GM10266 (cell line): Measurements from ENCODE around the gene ZNF831.
A peak's percentile ranks its signal among the peaks of the same experiment; 100 is the strongest.

Experiments
- DNase-seq: peaks from one replicate; pipeline ENCODE4 v3.0.0; 2012; ENCODE audit errors: extremely low spot score
- CTCF ChIP-seq: IDR thresholded peaks from 2 replicates; pipeline ENCODE4 v1.5.1; 2012; ENCODE audit warnings: mild to moderate bottlenecking, low read depth; ENCODE audit not compliant: control insufficient read depth, insufficient read depth; ENCODE audit errors: missing control alignments

ZNF831 gene

GRCh38 chr20:59141818-59142581 lies 21.6 kb upstream of the ZNF831 start:
- no peak for TF ChIP-seq CTCF
- DNase-seq = no peak

GRCh38 chr20:59143326-59143725 lies 20.3 kb upstream of the ZNF831 start:
- no peak for TF ChIP-seq CTCF
- DNase-seq = no peak

- no peak for TF ChIP-seq CTCF
- no peak for DNase-seq
Observed at GRCh38 chr20:59144179-59144830, 19.3 kb upstream of the ZNF831 start.

GRCh38 chr20:59144831-59145196 lies 18.8 kb upstream of the ZNF831 start:
- no peak for DNase-seq
- TF ChIP-seq CTCF = no peak

- no peak for TF ChIP-seq CTCF
- DNase-seq = no peak
Observed at GRCh38 chr20:59145247-59145923, 18.2 kb upstream of the ZNF831 start.

GRCh38 chr20:59145924-59146779 lies 17.5 kb upstream of the ZNF831 start:
- peak; percentile 31 for DNase-seq
- no peak for TF ChIP-seq CTCF
